Globus pallidus (tissue), 1 donor: Measurements from ENCODE around the gene NID1.
"Not testable (repeated sequence)": the region's sequence is repeated elsewhere in the genome, so short reads cannot be mapped to it uniquely, and the experiment has no call there.

ENCODE experiments used
- DNase-seq: peaks from one replicate; pipeline ENCODE4 v3.0.0-alpha.2; 2015; ENCODE audit warnings: low spot score

NID1 gene

DNA sequence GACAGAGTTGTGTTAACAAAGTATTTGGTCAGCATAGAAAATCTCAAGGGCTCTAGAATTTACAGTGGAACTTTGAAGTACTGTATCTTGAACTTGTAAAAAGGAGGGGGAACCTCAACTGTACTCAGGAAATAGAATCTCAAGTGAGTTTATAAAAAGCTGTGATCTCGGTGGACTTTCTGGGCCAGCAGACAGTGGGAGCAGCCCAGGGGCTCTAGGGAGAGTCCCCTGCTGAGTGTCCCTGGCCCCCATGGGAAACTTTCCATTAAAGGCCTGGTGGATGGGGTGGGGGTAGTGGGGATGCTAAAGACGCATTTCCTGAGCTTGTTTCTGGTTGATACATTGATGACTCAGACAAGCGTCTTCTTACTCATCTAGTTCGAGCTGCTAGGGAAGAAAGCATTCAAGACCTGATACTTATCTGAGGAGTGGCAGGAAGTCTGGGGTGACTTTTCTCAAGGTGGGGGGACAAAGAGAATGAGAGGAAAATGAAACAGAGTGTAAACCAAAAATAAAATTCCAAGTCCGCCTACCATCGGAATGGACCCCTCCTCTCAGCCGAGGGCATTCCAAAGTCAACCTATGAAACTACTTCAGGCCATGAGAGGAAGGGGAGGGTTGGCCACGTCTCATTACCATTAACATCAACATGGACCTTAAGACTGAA lies 65.5 kb downstream of the NID1 start:
- no peak for DNase-seq

- no peak for DNase-seq
Observed at GRCh38 chr1:235998812-235999211, 66.1 kb downstream of the NID1 start.

GRCh38 chr1:235997931-235998330 lies 67.0 kb downstream of the NID1 start:
- DNase-seq, result no peak

DNA sequence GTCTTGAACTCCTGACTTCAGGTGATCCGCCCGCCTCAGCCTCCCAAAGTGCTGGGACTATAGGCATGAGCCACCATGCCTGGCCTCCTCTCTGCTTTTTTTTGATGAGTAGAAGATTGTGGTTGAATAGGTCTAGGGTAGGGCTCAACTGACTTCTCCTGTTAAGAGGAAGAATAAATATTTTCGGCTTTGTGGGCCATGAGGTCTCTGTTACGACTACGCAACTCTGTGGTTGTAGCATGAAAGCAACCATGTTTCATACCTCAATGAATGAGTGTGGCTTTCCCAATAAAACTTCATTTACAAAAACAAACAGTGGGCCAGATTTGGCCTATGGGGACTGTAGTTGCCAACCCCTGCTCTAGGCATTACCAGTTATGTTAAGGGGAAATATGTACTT lies 67.8 kb downstream of the NID1 start:
- DNase-seq, result no peak

- no peak for DNase-seq
Observed at GRCh38 chr1:235996048-235996785, 68.7 kb downstream of the NID1 start.

- DNase-seq, result no peak
Observed at GRCh38 chr1:235995511-235995910, 69.4 kb downstream of the NID1 start.

GRCh38 chr1:235993652-235994051 lies 71.2 kb downstream of the NID1 start:
- no peak for DNase-seq

DNA sequence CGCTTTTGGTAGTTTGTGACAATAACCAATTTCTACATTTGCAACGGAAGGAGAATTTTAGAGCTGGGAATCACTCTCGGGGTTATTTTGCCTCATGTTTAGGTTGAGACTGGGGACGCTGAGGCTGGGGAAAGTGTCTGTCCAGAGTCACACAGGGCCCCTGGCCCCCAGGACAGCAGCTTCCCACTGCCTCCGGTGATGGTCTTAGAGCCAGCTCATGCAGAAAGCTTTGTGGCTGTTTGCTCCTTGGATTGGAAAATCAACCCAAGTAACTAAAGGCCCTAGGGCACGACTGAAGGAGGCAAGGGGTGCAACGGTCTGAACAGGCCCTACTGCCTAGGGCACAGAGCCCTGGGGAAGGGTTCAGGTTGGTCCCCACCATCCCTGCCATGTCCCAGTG lies 72.0 kb downstream of the NID1 start:
- DNase-seq, result no peak

DNA sequence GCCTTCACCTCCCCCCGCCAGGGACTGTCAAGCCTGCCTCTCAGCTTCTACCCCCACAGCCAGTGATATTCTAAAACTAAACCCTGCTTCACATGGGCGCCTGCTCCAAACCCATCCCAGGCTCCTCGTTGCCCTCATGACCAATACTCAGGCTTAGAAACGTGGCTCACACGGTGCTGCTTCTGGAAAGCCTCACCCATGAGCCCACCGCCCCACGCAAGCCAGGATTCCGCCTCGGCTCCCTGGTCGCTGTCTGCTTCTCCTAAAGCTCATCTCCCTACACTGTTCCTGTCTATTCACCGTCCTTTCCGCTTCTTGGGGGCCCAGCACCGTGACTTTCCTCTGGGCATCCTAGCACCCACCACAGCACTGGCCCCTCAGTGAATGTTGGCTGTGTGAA lies 72.5 kb downstream of the NID1 start:
- no peak for DNase-seq

- no peak for DNase-seq
Observed at GRCh38 chr1:235990330-235990795, 74.5 kb downstream of the NID1 start.

DNA sequence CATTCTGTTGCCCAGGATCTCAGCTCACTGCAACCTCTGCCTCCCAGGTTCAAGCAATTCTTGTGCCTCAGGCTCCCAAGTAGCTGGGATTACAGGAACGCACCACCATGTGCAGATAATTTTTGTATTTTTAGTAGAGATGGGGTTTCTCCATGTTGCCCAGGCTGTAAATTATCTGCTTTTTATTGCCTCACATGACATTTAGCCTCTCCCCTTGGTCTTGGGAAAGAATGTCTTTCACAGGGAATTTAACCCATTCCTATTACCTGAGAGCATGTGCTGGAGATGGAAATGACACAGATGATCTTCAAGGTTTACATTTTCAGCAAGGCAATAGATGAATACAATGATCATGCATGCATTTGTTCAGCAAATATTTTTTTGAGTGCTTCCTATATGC lies 75.8 kb downstream of the NID1 start:
- no peak for DNase-seq

DNA sequence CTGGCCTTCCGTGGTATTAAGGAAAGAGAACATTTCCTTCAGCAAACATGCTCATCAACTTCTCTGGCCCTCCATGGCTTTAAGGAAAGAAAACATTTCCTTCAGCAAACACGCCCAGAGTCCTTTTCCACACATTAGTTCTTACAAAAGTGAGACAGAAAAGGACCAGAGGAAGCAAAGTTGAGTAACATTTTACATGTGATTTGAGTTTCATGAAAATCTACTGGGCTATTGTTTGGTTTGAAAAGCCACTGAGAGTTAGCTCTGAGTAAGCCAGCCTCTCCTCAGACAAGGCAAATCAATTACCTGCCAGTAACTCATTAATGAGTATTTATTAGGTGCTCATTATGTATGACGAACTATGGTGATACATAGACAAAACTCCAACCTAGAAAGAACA lies 78.0 kb downstream of the NID1 start:
- DNase-seq, result no peak

DNA sequence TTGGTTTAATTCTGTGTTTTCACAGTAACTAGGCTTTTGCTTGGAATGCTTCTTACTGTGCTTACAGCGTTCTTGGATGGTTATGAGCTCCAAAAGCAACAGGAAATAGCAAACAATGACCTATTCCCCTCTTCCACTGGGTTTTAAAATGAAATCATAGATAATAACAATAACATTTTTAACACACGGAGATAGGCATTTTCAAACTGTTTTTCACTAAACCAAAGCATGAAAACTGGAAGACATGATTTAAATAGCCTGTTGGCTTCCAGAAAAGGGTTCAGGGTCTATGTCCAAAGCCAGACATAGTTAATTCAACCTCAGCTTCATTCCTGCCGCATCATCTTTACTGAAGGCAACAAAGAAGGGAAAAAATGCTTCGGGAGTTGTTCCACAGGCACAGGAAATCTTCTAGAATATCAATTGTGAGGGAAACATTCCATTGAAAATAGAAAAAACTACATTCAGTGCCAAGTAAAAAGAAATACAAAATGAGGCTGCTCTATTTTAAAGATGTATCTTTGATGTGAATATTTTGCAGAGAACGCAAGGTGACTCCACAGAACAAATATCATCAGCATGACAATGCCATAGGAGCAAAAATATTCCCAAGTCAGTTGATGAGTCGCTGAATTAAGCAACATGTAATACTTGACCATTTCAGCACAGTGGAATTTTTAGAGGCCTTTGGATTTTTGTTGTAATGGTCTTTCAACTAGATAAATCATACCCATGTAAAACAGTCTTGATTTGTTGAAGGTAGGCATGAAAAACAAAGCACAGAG lies 80.7 kb downstream of the NID1 start:
- DNase-seq, result no peak

DNA sequence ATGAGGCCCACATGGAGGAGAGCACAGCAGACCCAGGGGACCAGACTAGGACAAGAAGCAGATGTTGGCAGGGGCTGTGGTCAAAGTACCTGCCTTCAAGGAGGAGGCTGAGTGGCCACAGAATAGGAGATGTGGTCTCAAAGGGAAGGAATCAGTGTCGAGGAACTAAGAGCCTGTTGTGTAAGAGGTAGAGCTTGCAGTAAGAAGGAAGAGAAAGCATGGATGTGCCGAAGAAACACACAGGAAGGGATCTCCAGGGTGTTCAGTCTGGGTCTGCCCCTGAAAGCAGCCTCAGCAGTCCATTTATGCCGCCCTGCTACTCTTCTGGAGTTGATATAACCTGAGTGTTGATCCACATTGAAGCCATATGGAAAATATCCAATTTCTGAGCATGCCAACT lies 83.9 kb downstream of the NID1 start:
- no peak for DNase-seq

GRCh38 chr1:235979716-235980333 lies 85.1 kb downstream of the NID1 start:
- peak; percentile 18 for DNase-seq

DNA sequence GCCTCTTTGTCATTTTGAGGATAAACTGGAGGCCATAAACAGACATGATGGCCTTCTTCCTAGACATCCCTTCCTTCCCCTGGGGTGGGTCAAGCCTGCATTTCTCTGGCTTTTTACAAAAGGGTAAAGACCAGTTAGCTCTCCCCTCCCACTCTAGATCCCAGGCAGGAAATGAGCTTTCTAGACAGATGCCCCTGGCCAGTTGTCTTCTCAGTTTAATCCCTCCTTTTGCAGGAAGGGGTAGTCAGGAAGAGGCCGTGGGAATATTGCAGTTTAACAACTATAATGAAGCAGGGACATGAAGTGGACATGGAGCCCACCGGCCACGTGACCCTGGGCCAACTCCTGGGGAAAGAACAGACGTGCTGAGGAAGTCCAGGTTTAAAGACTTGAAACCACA lies 85.7 kb downstream of the NID1 start:
- no peak for DNase-seq

GRCh38 chr1:235976490-235976889 lies 88.4 kb downstream of the NID1 start:
- DNase-seq, result no peak

DNA sequence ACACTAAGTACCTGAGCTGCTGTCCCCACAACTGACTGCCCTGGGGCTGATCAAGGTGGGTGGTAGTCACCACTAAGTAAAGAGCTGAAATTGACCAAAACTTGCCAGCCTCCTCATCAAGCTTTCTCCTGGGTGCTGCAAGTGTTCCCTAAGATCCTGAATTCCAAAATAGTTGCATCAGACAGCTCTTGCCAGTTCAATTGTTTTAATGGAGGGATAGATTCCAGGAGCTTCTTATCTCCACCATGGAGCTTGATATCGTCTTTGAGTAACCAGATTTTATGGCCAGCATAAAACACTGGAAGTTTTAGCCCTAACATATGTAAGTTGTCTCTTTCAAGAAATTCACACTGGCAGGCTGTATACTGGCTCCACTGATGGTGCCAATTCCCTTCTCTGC lies 90.3 kb downstream of the NID1 start:
- DNase-seq, result no peak

DNA sequence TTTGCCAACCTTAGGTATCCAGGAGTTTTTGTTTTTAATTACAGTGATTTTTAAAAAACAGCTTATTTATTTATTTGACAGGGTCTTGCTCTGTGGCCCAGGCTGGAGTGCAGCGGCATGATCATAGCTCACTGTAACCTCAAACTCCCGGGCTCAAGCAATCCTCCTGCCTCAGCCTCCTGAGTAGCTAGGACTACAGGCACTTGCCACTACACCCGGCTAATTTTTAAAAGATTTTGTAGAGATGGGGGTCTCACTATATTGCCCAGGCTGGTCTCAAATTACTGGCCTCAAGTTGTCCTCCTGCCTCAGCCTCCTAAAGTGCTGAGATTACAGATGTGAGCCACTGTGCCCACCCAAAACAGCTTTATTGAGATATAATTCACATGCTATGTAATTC lies 92.2 kb downstream of the NID1 start:
- DNase-seq, result not testable (repeated sequence)

GRCh38 chr1:235972311-235972689 lies 92.6 kb downstream of the NID1 start:
- peak; percentile 20 for DNase-seq

DNA sequence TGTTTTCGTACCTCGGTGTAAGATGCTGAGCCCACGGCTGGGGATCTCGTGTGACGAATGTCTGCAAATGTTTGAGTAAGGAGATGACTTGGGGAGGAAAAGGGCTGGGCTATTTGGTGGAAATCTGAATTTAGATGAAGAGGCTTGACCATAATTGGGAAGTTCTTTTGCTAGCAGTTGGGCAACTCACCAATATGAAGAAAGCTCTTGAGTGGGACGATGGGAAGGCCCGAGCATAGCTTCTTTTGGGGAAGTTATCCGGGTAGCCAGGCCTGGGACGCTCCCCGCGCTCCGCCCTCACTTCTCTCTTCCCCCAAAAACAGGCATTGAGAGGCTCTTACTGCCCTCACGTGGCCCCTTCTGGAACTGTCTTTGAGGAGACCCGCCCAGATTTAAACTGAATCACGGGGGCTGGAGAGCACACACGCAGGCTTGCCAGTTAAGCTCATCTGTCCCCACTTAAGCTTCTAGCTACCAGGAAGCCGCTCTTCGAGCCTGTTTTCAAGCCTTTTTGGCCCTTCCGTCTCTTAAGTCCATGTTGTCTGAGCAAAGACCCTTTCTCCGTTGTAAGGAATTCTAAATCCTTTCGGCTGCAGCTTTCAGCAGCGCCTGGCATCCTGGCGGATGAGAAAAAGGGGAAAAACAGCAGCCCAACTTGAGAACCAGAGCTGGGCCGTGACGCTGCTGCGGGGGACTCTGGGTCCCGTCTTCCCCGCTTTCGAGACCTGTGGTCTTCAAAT lies 93.1 kb downstream of the NID1 start:
- peak; percentile 86 for DNase-seq

DNA sequence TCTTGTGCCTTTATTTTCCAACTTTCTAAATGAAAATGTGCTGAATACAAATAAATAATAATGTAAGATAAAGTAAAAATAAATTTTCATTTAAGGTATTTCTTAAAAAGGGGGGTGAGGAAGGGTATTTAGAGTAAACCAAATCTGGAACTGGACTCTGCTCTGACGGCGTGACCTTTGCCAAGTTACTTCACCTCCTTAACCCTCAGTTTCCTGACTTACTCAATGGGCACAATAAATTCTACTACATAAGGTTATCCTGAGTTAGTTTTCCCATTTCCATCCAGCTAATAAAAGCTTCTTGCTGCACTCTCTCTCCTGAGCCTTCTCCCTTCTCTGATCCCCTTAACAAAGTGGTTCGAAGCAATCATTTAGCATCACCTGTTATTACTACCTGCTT lies 93.9 kb downstream of the NID1 start:
- DNase-seq, result no peak
